HG02884 (cell line): ENCODE results near the gene SLC6A16.
"Not testable (repeated sequence)": the region's sequence is repeated elsewhere in the genome, so short reads cannot be mapped to it uniquely, and the experiment has no call there.

ENCODE experiments used
- ATAC-seq: cut with Tn5 transposase; IDR thresholded peaks from one replicate; pipeline ENCODE4 v1.9.1; 2021; ENCODE audit warnings: mild to moderate bottlenecking, moderate library complexity; ENCODE audit not compliant: unreplicated experiment

The SLC6A16 gene

GRCh38 chr19:49324801-49325576, at the start of gene SLC6A16:
Gene SLC6A16, minus strand, starts transcription at chr19:49325191. Its CDS starts 13,844 bp downstream, at chr19:49311347.
- ATAC-seq = no peak

GRCh38 chr19:49373174-49373573, 48.2 kb upstream of the SLC6A16 start:
- not testable (repeated sequence) for ATAC-seq

GRCh38 chr19:49371184-49371583, 46.2 kb upstream of the SLC6A16 start:
- ATAC-seq = no peak

- no peak for ATAC-seq
These were observed 43.8 kb upstream of the SLC6A16 start for GRCh38 chr19:49368711-49369358.

GRCh38 chr19:49366110-49366509, 41.1 kb upstream of the SLC6A16 start:
- no peak for ATAC-seq

- no peak for ATAC-seq
These were observed 39.2 kb upstream of the SLC6A16 start for GRCh38 chr19:49364083-49364737.

- ATAC-seq = no peak
These were observed 38.5 kb upstream of the SLC6A16 start, which contains the start of gene DKKL1 for GRCh38 chr19:49363268-49364082. Gene DKKL1, plus strand, starts transcription at chr19:49363877. Its CDS starts 122 bp downstream, at chr19:49363999.

GRCh38 chr19:49362929-49363267, 37.9 kb upstream of the SLC6A16 start:
- ATAC-seq = no peak

GRCh38 chr19:49362048-49362928, 37.3 kb upstream of the SLC6A16 start, which contains the start of gene TEAD2:
Gene TEAD2, minus strand, starts transcription at chr19:49362416. Its CDS starts 2,341 bp downstream, at chr19:49360075.
- no peak for ATAC-seq

- no peak for ATAC-seq
These were observed 36.6 kb upstream of the SLC6A16 start for GRCh38 chr19:49361438-49362047.

GRCh38 chr19:49359851-49360820, 35.1 kb upstream of the SLC6A16 start:
- no peak for ATAC-seq

GRCh38 chr19:49357186-49357585, 32.2 kb upstream of the SLC6A16 start:
- no peak for ATAC-seq

- ATAC-seq = no peak
These were observed 31.4 kb upstream of the SLC6A16 start for GRCh38 chr19:49356382-49356781.

GRCh38 chr19:49355909-49356353, 30.9 kb upstream of the SLC6A16 start:
- no peak for ATAC-seq

GRCh38 chr19:49349567-49349966, 24.6 kb upstream of the SLC6A16 start:
- ATAC-seq = no peak

- ATAC-seq = no peak
These were observed 23.6 kb upstream of the SLC6A16 start for GRCh38 chr19:49348305-49349189.

- ATAC-seq = no peak
These were observed 22.8 kb upstream of the SLC6A16 start for GRCh38 chr19:49347835-49348234.
